Stimulated activated CD4-positive, alpha-beta T cell treated with anti-CD3 and anti-CD28 coated beads, Interleukin-2, amount 100 ng/mL, for 48 hours (primary cell): Measurements from ENCODE around the gene MLIP.

Experiments used
- DNase-seq, 2 donors: peaks; one replicate each; pipeline ENCODE4 v3.0.0-alpha.2; 2020

The MLIP gene

DNA sequence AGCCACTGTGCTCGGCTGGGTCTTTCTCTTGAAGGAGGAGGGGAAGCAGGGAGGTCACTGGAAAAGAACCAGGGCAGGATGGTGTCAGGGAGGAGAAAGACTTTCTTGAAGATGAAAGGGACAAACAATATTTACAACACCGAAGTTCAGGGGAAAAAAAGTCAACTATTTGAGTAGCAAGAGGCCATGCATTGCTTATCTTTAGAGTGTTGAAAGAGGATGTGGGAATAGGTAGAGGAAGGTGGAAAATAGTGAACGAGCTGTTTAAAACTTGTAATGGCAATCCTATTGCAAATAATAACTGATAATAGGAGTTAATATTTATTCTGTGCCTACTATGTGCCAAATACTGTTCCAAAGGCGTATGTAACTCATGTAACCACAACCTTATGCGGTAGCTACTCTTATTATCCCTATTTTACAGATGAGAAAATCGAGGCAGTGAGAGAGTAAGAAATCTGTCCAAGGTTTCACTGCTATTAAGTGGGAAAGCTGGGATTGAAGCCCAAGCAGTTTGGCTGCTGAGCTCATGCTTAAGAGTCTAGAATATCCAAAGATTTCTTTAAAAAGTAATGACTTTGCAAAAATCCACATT, 12.7 kb upstream of the MLIP start:
- no peak for DNase-seq

DNA sequence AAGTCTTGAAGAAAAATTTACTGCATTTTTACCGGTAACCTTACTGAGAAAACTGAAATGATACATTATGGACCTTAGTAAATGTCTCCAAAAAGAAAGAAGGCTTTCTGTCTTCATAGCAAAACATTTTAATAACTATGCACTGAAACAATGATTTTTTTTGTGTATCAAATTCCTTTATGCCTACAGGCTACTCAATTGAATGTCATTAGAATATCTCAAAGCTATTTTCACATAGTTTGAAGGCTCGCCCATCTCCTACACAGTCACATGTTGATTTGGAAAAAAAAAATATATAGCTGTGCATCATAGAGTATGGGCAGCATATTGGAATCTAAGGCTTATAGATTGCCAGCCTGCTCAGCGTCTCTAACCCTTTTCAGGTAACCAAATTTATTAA, 12.0 kb upstream of the MLIP start:
- no peak for DNase-seq

DNA sequence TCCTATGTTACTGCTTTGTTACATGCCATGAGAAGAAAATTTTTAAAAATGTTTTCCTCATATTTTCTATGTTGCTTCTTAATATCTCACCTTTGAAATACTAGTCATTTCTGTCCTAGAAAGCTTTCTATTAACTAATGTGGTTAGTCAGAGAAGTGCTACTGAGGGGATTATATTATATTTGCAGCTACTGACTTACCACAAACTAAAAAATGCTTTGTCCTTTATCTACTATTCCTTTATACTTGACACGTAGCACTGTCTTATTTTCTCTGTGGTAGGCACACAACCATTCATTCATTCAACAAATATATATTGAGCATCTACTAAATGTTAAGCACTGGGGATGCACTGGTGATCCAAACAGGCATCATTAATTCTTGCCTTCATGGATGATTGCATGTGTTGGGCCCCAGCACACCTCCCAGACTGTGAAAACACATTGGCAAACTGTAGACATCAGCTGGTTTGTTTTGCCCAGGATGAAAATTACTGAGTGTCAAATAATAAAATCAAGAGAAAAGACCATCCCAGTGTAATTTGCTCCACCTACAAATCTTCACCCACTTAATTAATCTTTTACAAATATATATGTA, 10.7 kb upstream of the MLIP start:
- DNase-seq: no peak

DNA sequence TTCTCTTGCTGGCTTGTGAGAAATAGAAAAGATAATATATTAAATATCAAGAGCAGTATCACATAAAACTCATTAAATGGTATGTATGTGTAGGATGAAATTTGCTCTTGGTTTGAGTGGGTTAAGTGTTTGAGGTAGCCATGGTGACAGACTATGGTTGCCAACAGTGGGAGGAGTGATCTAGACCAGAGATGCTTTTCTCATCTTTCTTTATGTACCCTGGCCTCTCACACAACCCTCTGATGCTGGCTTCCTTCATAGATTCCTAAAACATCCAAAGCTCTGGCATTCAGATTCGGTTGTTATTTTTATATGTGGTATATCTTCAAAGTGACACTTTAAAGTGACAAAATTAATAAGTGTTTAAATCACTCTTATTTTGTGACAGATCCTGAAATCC, 9.0 kb upstream of the MLIP start:
- no peak for DNase-seq

DNA sequence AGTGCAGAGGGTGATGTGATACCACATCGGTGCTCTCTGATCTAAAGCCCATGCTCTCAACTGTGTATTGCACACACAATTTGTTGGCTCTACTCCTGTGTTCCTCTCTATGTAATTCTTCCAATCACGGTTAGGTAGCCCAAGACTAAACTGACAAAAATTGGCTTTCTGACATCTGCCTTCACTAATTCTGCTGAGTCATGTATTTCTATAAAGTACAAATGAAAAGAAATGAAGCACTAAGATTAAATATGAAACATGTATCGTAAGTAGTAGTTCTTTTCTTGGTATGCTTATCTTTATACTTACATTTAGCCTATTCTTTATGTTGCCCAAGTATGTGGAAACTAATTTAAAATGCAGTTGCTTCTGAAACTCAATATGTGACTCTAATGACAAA, 7.7 kb upstream of the MLIP start:
- DNase-seq: no peak

DNA sequence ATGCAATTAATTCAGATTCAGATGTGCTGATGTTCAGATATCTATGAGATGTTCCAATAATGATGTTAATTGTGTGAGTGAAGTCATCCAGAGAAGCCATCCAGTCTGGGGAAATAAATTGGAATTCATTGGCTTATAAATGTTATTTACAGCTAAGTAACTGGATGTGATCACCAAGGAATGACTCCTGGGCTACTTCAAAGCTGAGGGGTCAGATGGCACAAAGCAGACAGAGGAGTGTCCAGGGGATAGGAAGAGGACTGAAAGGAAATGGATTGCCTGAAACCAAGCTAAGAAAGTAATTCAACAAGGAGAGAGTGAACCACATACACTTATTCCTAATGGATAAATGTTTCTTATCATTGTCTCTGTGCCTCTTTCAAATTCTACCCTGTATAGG, 4.5 kb upstream of the MLIP start:
- DNase-seq: no peak

DNA sequence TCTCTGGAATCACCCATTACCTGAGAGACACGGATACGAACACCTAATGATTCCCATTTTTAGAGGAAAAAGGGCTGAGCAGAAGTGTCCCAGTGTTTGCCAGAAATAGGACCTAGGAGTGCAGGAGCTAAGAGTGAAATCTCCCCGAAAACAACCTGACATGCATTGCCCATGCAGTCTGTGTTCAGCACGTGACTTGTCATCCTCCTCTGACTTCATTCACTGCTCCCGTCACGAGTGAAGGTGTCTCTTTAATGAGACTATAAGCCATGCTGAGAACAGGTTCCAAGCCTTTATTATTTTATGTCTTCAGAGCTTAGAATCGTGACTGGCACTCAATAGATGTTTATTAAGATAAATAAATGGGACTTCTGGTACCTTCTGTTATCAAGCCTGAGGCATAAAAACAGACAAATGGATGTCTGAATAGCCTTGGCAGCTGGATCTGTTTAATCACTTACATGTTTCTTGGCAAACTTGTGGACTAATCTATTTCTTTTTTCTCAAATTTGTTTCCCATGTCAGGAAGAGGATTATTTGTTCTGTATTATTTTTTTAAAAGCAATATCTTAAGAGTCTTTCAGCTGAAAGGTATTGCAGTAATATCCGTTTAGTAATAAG, 3.7 kb upstream of the MLIP start:
- no peak for DNase-seq

DNA sequence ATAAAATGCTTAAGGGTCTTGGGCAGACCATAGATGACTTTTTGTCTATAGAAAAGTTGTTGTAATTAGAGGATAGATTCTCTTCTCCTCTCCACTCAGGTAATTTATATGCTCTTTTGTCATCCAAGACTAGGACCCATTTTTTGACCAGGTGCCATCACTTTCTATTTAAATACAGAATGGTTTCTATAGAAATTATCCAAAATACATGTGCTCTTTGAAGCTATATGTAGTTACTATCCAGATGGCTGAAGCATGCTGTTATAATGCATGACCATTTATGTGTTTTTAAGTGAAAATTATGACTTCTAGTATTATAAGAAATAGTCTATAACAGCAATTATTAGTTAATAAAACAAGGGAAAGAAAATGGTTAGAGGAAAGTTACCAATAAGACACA, 3.0 kb upstream of the MLIP start:
- no peak for DNase-seq

DNA sequence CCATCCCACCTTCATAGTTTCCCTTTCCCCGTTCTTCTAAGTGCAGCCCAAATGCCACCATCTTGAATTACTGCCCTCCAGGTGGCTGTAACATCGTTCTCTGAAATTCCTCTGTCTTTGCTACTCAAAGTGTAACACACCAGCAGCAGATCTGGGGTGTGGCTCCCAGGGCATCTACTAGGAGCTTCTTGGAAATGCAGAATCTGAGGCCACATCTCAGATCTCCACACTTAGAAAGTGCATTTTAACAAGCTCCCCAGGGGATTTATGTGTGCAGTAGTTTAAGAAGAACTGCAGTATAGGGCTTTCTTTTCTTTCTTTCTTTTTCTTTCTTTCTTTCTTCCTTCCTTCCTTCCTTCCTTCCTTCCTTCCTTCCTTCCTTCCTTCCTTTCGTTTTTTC, 1.7 kb upstream of the MLIP start:
- no peak for DNase-seq

DNA sequence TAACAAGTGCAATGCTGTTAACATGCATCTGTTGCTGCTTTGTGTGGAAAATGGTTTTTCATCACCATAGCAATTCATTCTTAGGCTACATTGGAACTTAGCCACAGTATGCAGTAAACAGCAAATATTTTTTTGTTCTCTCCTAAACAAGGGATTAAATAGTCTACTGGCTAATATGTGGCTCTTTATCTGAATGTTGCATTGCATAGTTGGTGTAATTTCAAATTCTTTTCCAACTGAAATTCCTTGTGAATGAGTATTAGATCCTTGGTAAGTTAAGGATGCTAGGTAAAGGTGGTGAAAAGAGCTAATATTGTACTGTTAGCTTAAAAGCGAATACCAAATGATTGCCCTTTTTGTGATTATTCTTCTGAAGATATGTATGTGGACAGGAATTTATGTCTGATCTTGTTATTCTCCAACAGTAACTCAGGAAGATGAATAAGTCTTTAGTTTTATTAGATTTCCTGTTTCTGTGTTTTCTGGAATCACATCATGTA, 958 bp downstream of the MLIP start:
- no peak for DNase-seq

DNA sequence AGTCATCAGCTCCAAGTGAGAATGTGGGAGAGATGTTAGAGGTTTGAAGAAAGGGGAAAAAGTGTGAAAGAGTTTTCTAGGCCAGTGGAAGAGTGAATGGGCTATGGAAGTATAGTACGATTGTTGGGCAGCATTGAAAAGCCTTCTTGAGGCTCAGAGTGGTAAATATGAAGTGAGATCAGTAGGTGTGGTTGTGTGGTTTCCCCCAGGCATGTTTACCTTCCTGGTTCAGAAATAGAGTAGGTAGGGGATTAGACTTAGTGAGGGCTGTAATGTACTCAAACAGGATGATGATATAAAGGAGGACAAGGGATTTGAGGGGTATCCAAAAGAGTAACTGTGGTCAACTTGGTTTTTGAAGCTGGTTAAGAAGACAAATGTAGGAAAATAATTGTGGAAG, 3.7 kb downstream of the MLIP start:
- DNase-seq: no peak

DNA sequence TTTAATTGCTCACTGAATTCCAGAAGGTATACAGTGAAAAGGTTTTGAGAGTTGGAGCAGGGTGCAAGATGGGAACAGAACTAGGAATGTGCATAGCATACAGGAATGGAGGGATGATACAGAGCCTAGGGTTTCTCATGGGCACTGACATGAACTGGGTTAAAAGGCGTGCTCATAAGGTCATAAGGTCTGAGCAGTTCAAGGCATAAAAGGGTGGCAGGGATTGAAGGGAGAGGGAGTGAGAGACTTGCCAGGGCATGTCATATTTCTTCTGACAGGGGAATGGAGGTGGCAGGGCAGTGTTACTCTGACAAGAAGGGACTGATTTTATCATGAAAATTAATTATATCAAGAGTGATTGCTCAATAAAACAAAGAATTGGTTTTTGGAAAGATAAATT, 4.7 kb downstream of the MLIP start:
- DNase-seq: no peak

DNA sequence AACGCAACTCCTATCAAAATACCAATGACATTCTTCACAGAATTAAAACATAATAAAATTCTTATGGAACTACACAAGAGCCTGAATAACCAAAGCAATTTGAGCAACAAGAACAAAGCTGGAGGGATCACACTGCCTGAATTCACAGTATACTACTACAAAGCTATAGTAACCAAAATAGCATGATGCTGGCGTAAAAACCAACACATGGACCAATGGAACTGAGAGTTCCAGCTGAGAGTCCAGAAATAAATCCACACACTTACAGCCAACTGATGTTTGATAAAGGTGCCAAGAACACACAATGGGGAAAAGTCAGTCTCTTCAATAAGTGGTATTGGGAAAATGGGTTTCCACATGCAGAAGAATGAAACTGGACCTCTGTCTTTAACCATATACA, 6.9 kb downstream of the MLIP start:
- DNase-seq: no peak

DNA sequence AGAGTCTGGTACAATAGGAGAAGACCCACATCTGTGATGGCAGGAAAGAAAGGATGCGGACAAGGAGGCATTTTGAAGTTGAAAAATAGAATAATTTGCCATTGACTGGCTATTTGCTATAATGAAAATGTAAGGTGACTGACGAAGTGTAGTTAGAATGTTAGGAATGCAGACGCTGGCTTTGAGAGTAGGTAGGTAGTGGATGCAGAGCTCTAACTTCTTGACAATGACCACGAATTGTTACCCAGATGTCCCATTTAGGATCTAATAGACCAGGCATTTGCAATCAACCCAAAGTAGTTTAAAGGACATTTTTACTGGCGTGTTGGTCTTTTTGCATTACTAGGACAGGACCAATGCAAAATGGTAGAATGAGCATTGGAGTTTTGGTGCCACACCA, 14.2 kb downstream of the MLIP start:
- no peak for DNase-seq

DNA sequence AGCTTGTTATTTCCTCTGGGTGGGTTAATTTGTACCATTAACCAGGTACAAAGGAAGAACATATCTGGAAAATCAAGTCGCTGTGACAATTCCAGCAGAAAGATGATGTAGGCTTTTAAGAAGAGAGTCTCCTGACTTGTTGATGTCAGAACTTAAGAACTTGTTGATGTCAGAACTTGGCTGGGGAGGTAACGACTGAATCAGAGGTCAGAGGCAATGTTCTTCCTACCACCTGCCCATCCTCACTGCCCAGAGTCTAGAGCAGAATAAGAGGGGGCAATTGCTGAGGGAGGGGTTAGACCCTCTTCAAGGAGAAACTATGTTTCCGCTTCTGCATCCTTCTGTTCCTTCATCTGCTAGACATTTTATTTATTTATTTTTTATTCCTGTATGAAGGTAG, 18.9 kb downstream of the MLIP start:
- DNase-seq: no peak

DNA sequence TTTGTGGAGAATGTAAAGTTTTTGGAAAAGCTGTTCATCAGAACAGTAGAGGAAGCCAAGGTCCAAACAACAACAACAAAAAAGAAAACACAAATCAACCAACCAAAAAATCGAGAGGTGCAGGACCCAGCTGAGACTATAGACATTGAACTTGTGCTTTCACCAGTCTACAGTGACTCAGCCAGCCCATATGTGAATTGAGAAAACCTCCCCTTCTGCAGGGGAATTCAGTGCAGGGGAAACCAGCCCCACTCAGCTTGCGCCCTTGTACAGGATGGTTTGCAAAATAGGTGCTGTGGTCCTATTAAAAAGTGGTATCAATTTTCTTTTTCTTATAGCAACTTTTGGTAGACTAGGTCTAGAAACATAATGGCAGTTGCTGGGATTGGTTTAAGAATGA, 21.3 kb downstream of the MLIP start:
- DNase-seq: no peak

DNA sequence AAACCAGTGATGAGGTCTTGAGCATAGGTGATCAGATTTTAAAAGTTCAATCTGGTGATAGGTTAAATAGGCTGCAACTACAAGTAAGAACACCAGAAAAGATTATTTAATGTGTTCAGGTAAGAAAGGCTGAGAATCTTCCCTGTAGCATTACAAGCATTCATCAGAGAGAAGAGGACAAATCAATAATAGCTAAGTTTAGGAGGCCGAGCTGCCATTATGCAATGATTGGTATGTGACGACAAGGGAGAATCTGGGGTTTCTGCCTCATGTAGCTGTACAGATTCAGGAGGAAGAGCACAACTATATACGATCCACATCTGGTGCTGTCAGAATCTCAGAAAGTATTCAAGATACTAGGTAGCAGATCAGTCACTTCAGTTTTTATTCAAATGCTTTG, 21.9 kb downstream of the MLIP start:
- DNase-seq: no peak

DNA sequence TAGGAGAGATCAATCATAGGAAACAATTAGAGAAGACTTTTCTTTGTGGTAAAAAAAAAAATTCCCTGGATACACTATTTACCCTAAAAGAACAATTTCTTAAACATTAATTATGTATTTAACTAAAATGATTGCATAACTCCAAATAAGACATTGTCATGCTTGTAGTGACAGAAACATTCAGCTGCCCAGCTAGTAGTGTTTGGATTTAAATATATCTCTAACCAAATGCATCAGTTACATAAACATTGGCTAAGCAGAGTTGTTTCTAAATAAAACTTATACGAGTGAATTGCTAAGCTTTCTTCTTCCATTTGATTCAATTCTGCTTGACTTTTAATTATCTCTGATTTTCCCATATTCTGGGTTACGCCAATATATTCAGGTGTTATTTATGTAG, 23.7 kb downstream of the MLIP start:
- no peak for DNase-seq

DNA sequence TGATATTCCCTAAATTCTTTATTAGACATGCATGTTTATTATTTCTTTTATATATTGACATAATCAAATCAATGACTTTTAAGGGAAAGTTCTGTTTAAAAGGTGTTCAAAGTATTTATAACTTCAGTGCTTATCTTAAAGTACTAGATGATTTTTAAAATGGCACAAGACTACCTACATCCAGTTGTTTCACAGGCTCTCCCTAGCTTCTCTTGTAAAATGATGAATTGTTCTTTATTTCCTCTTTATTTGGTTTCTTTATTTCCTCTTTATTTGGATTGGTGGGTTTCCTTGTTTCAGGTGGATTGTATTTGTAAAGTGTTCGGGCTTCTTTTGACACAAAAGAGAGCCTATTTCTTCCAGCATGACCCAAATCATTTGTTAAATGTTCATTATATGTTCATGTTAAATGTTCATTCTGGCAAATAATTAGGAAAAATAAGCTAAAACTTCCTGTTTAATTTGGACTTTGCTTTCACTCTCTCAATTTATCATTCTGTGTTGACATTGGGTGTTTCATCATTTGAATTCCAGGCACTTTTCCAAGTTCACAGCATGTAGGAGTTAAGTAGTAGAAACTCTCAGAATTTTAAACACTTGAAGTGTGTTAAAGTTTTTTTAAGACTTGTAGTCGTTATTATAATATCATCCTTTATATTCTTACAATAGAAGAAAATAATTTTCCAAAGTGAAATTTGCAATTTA, 24.6 kb downstream of the MLIP start:
- DNase-seq: no peak

DNA sequence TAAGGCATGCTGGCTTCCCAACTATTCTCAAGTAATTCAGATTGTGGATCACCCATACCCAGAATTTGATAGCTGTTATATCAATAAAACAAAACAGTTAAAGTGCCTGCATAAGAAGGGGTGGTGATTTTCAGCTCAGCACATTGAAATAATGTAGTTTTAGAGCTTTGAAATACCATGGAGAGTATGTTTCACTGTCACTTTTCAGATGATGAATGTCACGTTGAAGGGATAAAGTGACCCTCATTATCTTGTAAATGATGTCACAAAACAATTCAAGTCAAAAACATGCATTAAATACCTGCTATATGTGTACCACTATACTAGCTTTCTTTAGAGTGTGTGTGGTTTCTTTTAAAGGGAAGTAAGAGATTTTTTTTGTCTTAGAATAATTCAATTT, 27.6 kb downstream of the MLIP start:
- DNase-seq: no peak

DNA sequence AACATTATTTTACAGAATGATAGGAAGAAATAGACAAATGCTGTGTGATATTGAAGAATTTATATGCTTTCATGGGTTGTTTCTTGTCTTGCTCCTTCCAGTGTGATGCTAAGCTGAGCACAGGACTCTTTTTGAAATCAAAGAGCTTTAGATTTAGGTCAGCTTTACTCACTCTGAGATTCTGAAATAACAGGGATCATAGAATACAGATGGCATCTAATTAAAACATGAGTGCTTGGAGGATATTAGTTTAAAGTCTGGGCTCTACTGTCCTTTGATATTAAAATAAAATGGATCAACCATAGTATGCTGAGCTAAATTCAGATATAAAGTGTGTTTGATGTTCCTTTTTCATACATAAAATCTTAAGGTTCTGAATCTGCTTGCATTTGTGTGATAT, 29.6 kb downstream of the MLIP start:
- no peak for DNase-seq

DNA sequence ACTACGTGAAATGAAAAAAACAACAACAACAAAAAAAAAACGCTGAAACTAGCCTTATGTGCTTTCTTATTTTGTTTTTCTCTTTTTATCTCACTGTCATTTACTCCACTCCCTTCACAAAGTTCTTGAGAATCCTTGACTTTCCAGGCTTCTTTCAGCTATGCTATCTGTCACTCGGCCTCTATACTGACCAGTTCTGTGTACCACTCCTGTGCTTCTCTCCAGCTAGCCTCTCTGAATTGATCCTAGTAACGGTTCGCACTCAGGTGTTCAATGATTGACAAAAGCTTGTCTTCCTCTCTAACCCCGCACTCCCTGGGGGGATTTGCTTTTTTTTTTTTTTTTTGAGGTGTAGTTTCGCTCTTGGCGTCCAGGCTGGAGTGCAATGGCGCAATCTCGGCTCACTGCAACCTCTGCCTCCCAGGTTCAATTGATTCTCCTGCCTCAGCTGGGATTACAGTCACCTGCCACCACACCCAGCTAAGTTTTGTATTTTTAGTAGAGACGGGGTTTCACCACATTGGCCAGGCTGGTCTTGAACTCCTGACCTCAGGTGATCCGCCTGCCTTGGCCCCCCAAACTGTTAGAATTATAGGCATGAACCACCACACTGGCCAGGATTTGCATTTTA, 31.8 kb downstream of the MLIP start:
- no peak for DNase-seq

DNA sequence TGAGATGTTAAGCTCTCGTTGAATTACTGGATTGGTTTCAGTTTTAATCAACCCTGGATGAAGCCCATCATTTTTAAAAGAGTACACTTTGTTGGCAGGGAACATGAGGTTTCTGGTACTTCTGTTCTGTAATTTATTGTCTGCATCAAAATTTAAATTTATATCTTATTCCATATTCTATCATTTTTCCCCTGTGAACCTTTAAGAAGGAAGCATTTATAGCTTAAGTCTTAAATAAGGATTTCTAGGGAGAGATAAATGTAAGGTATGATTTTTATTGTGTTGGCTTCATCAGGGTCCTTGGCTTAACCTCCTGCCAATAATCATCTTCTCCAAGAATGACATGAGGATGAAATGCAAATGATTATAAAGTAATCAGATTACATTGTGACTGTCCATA, 40.6 kb downstream of the MLIP start:
- no peak for DNase-seq
